Activated naive CD8-positive, alpha-beta T cell treated with anti-CD3 and anti-CD28 coated beads for 36 hours (primary cell): ENCODE data around the gene TMEM175. TPM values are rescaled to one million over a fixed set of nuclear protein-coding genes. Genes with fewer than 3 reads are reported as not detected.
A peak's percentile ranks its signal among the peaks of the same experiment; 100 is the strongest.

Source experiments
- DNase-seq: peaks from one replicate; pipeline ENCODE4 v3.0.0; 2021
- H3K27ac Mint-ChIP-seq: one replicate; pipeline ENCODE4 v1.8.0; 2022; ENCODE audit warnings: mild to moderate bottlenecking, moderate library complexity, mixed read lengths
- H3K27me3 Mint-ChIP-seq: one replicate; pipeline ENCODE4 v1.8.0; 2022; ENCODE audit warnings: mild to moderate bottlenecking, mixed read lengths
- H3K36me3 Mint-ChIP-seq: one replicate; pipeline ENCODE4 v1.8.0; 2021; ENCODE audit warnings: mild to moderate bottlenecking, mixed read lengths
- H3K4me1 Mint-ChIP-seq: one replicate; pipeline ENCODE4 v1.8.0; 2021; ENCODE audit warnings: mixed read lengths
- H3K4me3 Mint-ChIP-seq: one replicate; pipeline ENCODE4 v1.8.0; 2022; ENCODE audit warnings: mild to moderate bottlenecking, moderate library complexity, mixed read lengths
- H3K9me3 Mint-ChIP-seq: one replicate; pipeline ENCODE4 v1.8.0; 2022; ENCODE audit warnings: mixed read lengths
- total RNA-seq, 2 experiments: library from RNA; stranded (reverse); gene quantifications; one replicate each; pipeline ENCODE4 v1.2.3, GENCODE V29; 2021

Gene TMEM175
- total RNA-seq, 2 experiments from 2014 or later = 14.4 to 17.6 TPM

DNA sequence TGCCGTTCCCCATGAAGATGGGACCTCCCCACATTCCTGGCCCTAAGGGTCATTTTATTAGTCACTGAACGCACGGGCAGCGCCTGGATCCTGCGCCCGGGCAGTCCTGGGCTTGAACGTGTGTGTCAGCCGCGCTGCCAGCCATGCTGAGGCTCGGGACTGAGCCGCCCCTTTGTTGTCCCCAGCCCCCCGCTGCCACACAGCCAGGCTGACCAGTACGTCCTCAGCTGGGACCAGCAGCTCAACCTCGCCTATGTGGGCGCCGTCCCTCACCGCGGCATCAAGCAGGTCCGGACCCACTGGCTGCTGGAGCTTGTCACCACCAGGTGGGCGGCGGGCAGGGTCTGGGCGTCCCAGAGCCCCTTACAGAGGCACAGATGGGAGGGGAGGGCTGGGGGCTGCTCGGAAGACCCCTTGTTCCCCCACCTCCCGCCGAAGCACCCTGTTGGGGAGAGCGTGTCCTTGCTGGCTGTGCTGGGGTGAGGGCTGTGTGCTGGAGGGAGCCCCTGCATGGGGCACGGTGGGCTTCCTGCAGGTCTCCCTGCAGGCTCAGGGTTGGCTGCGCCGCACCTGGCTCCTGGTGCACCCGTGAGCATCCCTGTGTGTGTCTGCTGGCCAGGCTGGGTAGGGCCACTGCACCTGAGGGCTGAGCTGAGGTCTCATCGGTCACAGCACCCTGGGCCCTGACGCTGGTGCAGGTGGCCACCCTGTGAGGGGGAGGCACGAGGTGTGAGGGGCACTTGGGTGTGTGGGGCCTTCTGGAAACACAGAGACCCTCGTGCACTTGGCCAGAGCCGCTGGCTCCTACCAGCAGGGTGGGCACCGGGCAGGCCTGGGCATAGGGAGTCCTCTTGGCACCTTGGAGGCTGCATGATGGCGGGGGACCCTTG lies 55.6 kb downstream of the TMEM175 start:
- no peaks in the 10 kb centered on the region for H3K27me3 Mint-ChIP-seq
- no peak for DNase-seq
- H3K4me3 Mint-ChIP-seq = peak overlapping the region; percentile 76
- H3K9me3 Mint-ChIP-seq = no peaks in the 10 kb centered on the region
- H3K36me3 Mint-ChIP-seq = no peaks in the 10 kb centered on the region
- peaks cover 13% of the 10 kb centered on the region for H3K4me1 Mint-ChIP-seq
- no peak overlapping the region for H3K27ac Mint-ChIP-seq

- no peaks in the 10 kb centered on the region for H3K36me3 Mint-ChIP-seq
- H3K9me3 Mint-ChIP-seq = no peaks in the 10 kb centered on the region
- H3K27me3 Mint-ChIP-seq = no peaks in the 10 kb centered on the region
- no peak overlapping the region for H3K4me3 Mint-ChIP-seq
- H3K27ac Mint-ChIP-seq = no peak overlapping the region
- no peak for DNase-seq
- peaks cover 13% of the 10 kb centered on the region for H3K4me1 Mint-ChIP-seq
Observed at GRCh38 chr4:988726-989721, 56.8 kb downstream of the TMEM175 start.

- Mint-ChIP-seq H3K4me3 (no peak overlapping the region), H3K27ac (no peak overlapping the region), H3K9me3 (no peaks in the 10 kb centered on the region), H3K36me3 (no peaks in the 10 kb centered on the region), H3K27me3 (no peaks in the 10 kb centered on the region), H3K4me1 (peaks cover 11% of the 10 kb centered on the region)
- no peak for DNase-seq
Observed at GRCh38 chr4:989722-990471, 57.6 kb downstream of the TMEM175 start.

DNA sequence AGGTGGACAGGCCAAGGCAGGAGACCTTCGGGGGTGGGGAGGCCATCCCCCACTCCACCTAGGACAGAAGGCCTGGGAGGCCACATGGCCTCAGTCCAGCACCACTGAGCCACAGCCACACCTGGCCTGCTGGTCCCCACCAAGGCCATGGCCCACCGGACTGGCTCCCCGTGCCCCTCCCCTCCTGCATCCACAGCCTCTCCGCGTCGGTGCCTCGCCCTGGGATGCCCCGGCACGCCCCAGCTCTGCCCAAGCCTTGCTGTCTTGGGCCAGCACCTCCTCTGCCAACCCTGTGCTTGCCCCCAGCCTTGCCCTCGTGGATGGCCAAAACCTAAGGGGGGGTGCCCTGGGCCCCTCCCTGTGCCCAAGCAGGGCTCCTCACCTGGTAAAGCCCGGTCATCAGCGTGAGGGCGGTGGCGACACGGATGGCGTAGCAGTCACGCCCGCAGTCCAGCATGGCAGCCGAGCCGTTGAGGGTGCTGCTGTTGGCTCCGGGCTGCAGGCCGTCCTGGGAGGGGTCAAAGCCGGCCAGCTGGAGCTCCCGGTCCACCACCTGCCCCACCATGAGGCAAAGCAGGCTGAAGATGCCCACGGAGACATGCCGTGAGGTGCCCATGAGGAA lies 58.6 kb downstream of the TMEM175 start:
- Mint-ChIP-seq H3K4me3 (no peak overlapping the region), H3K27ac (no peak overlapping the region), H3K4me1 (peaks cover 5% of the 10 kb centered on the region), H3K9me3 (no peaks in the 10 kb centered on the region), H3K27me3 (no peaks in the 10 kb centered on the region), H3K36me3 (no peaks in the 10 kb centered on the region)
- DNase-seq = no peak

GRCh38 chr4:991451-992296 lies 59.4 kb downstream of the TMEM175 start:
- DNase-seq = no peak

GRCh38 chr4:992297-993110 lies 60.2 kb downstream of the TMEM175 start:
- H3K4me1 Mint-ChIP-seq = no peaks in the 10 kb centered on the region
- no peak overlapping the region for H3K27ac Mint-ChIP-seq
- no peak overlapping the region for H3K4me3 Mint-ChIP-seq
- no peaks in the 10 kb centered on the region for H3K36me3 Mint-ChIP-seq
- DNase-seq = no peak
- H3K27me3 Mint-ChIP-seq = peaks cover 5% of the 10 kb centered on the region
- H3K9me3 Mint-ChIP-seq = no peaks in the 10 kb centered on the region

More at GRCh38 chr4:991451-992296, 59.4 kb downstream of the TMEM175 start:
- H3K27me3 Mint-ChIP-seq = peaks cover under 1% of the 10 kb centered on the region
- H3K36me3 Mint-ChIP-seq = no peaks in the 10 kb centered on the region
- no peak overlapping the region for H3K4me3 Mint-ChIP-seq
- H3K4me1 Mint-ChIP-seq = no peaks in the 10 kb centered on the region
- no peak overlapping the region for H3K27ac Mint-ChIP-seq
- no peaks in the 10 kb centered on the region for H3K9me3 Mint-ChIP-seq

DNA sequence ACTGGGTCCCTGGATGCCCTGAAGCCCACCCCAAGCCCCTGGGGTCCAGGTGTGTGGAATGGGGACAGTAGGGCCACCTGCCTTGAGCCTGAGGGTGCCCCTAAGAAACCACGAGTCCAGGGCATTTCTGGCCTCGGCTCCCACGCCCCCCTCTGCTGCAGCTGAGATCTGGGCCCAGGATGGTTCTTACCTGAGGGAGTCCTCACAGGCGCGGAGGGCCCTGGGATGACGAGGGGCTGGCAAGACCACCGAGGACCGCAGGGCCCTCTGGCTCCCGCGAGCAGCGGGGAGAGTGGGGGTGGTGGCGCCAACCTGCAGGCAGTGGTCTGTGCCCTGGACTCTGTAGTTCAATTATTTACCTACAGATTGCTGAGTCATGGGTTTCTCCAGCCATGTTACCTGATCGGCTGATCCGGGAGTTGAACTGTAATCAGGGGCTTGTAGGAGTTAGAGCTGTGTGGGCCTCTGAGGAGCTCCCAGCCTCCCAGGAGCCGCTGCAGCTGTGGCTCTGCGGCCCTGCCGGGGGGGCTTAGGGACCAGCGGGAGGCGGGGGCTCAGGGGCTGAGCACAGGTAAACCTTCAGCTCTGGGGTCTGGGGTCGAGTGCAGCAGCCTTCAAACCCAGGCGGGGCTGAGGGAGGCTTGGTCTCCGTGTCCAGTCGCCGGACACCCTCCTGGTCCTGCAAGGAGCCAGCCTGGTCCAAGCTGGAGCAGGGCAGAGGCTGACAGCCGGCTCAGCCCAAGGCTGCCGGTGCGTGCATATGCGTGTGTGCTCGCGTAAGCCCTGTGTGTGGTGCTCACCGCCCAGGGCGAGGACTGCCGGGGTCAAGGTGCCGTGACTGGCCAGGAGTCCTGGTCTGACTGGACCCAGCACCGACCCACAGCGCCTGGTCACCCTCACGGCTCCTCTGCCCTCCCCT lies 61.1 kb downstream of the TMEM175 start, which contains the start of gene SLC26A1:
Gene SLC26A1, minus strand, starts transcription at position 294 of the 919 bp plus-strand sequence. CDS start 1,701 bp downstream, outside the sequence.
- no peak within 1 kb of the TSS for H3K27ac Mint-ChIP-seq

GRCh38 chr4:995311-996026 lies 63.2 kb downstream of the TMEM175 start:
- H3K9me3 Mint-ChIP-seq = no peaks in the 10 kb centered on the region
- peaks cover 22% of the 10 kb centered on the region for H3K27me3 Mint-ChIP-seq
- no peak overlapping the region for H3K4me3 Mint-ChIP-seq
- no peak overlapping the region for H3K27ac Mint-ChIP-seq
- DNase-seq = no peak
- H3K4me1 Mint-ChIP-seq = peaks cover 2% of the 10 kb centered on the region
- H3K36me3 Mint-ChIP-seq = no peaks in the 10 kb centered on the region

More for the DNA sequence above, 61.1 kb downstream of the TMEM175 start, which contains the start of gene SLC26A1:
- no peak within 1 kb of the TSS for H3K4me3 Mint-ChIP-seq
- H3K36me3 Mint-ChIP-seq = no peaks in the 10 kb centered on the region
- peaks cover under 1% of the 10 kb centered on the region for H3K4me1 Mint-ChIP-seq
- H3K27me3 Mint-ChIP-seq = peaks cover 11% of the 10 kb centered on the region
- H3K9me3 Mint-ChIP-seq = no peaks in the 10 kb centered on the region
- no peak for DNase-seq

GRCh38 chr4:996030-996996 lies 64.1 kb downstream of the TMEM175 start:
- Mint-ChIP-seq H3K4me1 (peaks cover 2% of the 10 kb centered on the region), H3K4me3 (no peak overlapping the region), H3K27me3 (peaks cover 30% of the 10 kb centered on the region), H3K36me3 (no peaks in the 10 kb centered on the region), H3K27ac (no peak overlapping the region), H3K9me3 (no peaks in the 10 kb centered on the region)
- DNase-seq = no peak

DNA sequence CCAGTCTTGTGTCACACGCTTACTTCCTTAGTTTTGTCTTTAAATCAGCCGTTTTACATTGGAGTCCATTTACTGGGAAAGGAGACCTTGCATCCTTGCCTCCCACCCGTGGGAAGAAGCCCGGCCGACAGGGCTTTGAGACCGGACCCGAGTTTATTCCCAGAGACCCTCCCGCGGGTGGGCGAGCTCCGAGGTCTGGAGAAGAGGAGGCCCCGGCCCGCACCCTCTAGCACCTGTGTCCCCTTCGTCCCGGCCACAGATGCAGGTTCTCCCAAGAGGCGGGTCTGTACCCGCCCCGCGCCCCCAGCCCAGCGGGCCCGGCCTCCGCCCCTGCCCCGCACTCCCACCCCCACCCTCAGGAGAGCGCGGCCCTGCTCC lies 64.7 kb downstream of the TMEM175 start:
- H3K27ac Mint-ChIP-seq = no peak overlapping the region
- H3K27me3 Mint-ChIP-seq = peaks cover 34% of the 10 kb centered on the region
- H3K4me1 Mint-ChIP-seq = peaks cover 2% of the 10 kb centered on the region
- H3K9me3 Mint-ChIP-seq = no peaks in the 10 kb centered on the region
- DNase-seq = no peak
- H3K36me3 Mint-ChIP-seq = no peaks in the 10 kb centered on the region
- no peak overlapping the region for H3K4me3 Mint-ChIP-seq
